Smooth muscle cell (in vitro differentiated cells): ENCODE measurements around the gene CXCL3. TPM values are rescaled to one million over a fixed set of nuclear protein-coding genes. Genes with fewer than 3 reads are reported as not detected.
A peak's percentile ranks its signal among the peaks of the same experiment; 100 is the strongest.

Experiments
- DNase-seq: peaks from one replicate; lab custom pipeline; 2025; ENCODE audit not compliant: unreplicated experiment; lab: John Stamatoyannopoulos, UW
- H2AFZ ChIP-seq: fragments of 200-600 bp; sonication (generic); 2 replicates; pipeline ENCODE4 v1.6.0; 2016; ENCODE audit warnings: antibody characterized with exemption, low read depth, mild to moderate bottlenecking
- H3F3A ChIP-seq: fragments of 200-600 bp; sonication (generic); 2 replicates; pipeline ENCODE4 v1.6.0; 2017; ENCODE audit warnings: antibody characterized with exemption, low read depth
- H3K27ac ChIP-seq: fragments of 200-600 bp; sonication (generic); 2 replicates; pipeline ENCODE4 v1.5.1; 2016; ENCODE audit warnings: low read depth, mild to moderate bottlenecking
- H3K27me3 ChIP-seq: fragments of 200-600 bp; sonication (generic); 2 replicates; pipeline ENCODE4 v1.6.1; 2016; ENCODE audit warnings: low read depth, mild to moderate bottlenecking
- H3K36me3 ChIP-seq: fragments of 200-600 bp; sonication (generic); 2 replicates; pipeline ENCODE4 v1.5.1; 2016; ENCODE audit warnings: low read depth
- H3K4me1 ChIP-seq: fragments of 200-600 bp; sonication (generic); 2 replicates; pipeline ENCODE4 v1.5.1; 2016; ENCODE audit warnings: low read depth
- H3K4me2 ChIP-seq: fragments of 200-600 bp; sonication (generic); 2 replicates; pipeline ENCODE4 v1.6.0; 2016; ENCODE audit warnings: mild to moderate bottlenecking
- H3K4me3 ChIP-seq: fragments of 200-600 bp; sonication (generic); 2 replicates; pipeline ENCODE4 v1.5.1; 2016; ENCODE audit warnings: mild to moderate bottlenecking
- H3K79me2 ChIP-seq: fragments of 200-600 bp; sonication (generic); 2 replicates; pipeline ENCODE4 v1.6.0; 2016; ENCODE audit warnings: low read depth, mild to moderate bottlenecking
- H3K9ac ChIP-seq: fragments of 200-600 bp; sonication (generic); 2 replicates; pipeline ENCODE4 v1.6.0; 2016; ENCODE audit warnings: low read depth
- H3K9me3 ChIP-seq: fragments of 200-600 bp; sonication (generic); replicated peaks from 2 replicates; pipeline ENCODE4 v1.5.1; 2016; ENCODE audit warnings: low read depth
- H4K20me1 ChIP-seq: fragments of 200-600 bp; sonication (generic); 2 replicates; pipeline ENCODE4 v1.6.0; 2016; ENCODE audit warnings: low read depth
- WGBS: methylation state at CpG from one replicate; pipeline ENCODE4 v1.1.7; 2016; ENCODE audit warnings: low lambda C conversion rate; 5-methylcytosine and 5-hydroxymethylcytosine counted together
- polyA plus RNA-seq: library from polyadenylated mRNA; unstranded; fragments of >200 nt; fragmentation: Nextera tagmentation; extraction: Ambion mirVana; gene quantifications from 2 replicates; pipeline ENCODE4 v1.2.1, GENCODE V29; 2016
- total RNA-seq: library from RNA; depleted of rRNA; stranded (reverse); fragments of >200 nt; gene quantifications from 2 replicates; pipeline ENCODE4 v1.2.3, GENCODE V29; 2014
- TF ChIP-seq, protein P1 (sequence below): fragments of 200-600 bp; sonication (generic); IDR thresholded peaks from 2 replicates; pipeline ENCODE4 v1.5.1; 2017; ENCODE audit warnings: borderline replicate concordance, mild to moderate bottlenecking, antibody characterized with exemption; ENCODE audit not compliant: insufficient read depth, poor library complexity, severe bottlenecking

CXCL3 gene
- total and polyA plus RNA-seq, 2 experiments from 2014 or later = 1.6 to 5.6 TPM

DNA sequence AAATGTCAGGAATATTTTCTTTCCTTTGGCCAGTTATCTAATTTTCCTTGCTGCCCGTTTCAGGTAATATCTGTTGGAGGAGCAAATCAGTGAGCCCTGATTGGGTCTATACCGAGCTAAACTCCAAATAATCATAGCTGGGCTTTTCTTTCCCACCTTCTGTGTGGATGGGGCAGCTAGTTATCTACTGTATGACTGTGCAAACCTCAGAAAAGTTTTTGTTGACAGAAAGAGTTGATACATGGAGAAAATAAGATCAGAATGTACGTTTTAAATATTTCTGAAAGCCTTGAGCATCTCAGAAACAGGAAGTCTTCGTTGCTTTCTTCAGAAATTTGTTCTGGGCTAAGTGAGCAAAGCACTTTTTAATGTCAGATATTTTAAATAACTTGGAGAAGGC, 33.8 kb downstream of the CXCL3 start:
- H3F3A ChIP-seq = no peaks in the 10 kb centered on the region
- no peaks in the 10 kb centered on the region for H3K9me3 ChIP-seq
- no peaks in the 10 kb centered on the region for H4K20me1 ChIP-seq
- H3K79me2 ChIP-seq = no peaks in the 10 kb centered on the region
- DNase-seq = no peak
- H3K9ac ChIP-seq = no peak overlapping the region
- no peaks in the 10 kb centered on the region for H3K4me1 ChIP-seq
- H3K4me2 ChIP-seq = no peak overlapping the region
- no peaks in the 10 kb centered on the region for H3K27me3 ChIP-seq
- H2AFZ ChIP-seq = no peak overlapping the region
- 79% methylated on average over 4 of the region's 4 CpGs for WGBS
- no peak overlapping the region for H3K27ac ChIP-seq
- TF ChIP-seq, protein P1, sequence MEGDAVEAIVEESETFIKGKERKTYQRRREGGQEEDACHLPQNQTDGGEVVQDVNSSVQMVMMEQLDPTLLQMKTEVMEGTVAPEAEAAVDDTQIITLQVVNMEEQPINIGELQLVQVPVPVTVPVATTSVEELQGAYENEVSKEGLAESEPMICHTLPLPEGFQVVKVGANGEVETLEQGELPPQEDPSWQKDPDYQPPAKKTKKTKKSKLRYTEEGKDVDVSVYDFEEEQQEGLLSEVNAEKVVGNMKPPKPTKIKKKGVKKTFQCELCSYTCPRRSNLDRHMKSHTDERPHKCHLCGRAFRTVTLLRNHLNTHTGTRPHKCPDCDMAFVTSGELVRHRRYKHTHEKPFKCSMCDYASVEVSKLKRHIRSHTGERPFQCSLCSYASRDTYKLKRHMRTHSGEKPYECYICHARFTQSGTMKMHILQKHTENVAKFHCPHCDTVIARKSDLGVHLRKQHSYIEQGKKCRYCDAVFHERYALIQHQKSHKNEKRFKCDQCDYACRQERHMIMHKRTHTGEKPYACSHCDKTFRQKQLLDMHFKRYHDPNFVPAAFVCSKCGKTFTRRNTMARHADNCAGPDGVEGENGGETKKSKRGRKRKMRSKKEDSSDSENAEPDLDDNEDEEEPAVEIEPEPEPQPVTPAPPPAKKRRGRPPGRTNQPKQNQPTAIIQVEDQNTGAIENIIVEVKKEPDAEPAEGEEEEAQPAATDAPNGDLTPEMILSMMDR = no peak
- H3K36me3 ChIP-seq = no peaks in the 10 kb centered on the region
- no peak overlapping the region for H3K4me3 ChIP-seq

DNA sequence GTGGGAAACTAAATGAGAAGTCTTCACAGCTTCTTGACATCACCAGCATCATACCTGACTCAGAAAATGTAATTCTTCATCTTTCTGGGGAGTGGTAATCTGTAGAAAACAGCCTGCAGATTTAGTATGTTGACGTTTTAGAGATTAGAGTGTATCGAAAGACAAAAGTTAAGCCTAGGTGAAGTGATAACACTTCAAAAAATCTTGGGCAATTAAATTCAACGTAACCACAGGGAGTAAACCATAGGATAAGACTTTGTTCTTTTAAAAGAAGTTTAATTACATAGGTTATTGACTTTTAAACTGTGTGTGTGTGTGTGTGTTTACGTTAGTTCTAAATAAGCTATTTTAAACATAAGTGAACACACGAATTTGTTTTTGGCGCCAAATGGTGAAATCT, 38.2 kb downstream of the CXCL3 start:
- no peaks in the 10 kb centered on the region for H3K9me3 ChIP-seq
- no peak overlapping the region for H2AFZ ChIP-seq
- no peaks in the 10 kb centered on the region for H3F3A ChIP-seq
- no peak overlapping the region for H3K4me3 ChIP-seq
- WGBS = 84% methylated on average over 6 of the region's 6 CpGs
- DNase-seq = no peak
- TF ChIP-seq, protein P1 = no peak
- H3K36me3 ChIP-seq = no peaks in the 10 kb centered on the region
- H3K27ac ChIP-seq = no peak overlapping the region
- H3K27me3 ChIP-seq = peaks cover 26% of the 10 kb centered on the region
- H3K4me2 ChIP-seq = no peak overlapping the region
- H3K4me1 ChIP-seq = no peaks in the 10 kb centered on the region
- no peak overlapping the region for H3K9ac ChIP-seq
- no peaks in the 10 kb centered on the region for H4K20me1 ChIP-seq
- H3K79me2 ChIP-seq = no peaks in the 10 kb centered on the region

DNA sequence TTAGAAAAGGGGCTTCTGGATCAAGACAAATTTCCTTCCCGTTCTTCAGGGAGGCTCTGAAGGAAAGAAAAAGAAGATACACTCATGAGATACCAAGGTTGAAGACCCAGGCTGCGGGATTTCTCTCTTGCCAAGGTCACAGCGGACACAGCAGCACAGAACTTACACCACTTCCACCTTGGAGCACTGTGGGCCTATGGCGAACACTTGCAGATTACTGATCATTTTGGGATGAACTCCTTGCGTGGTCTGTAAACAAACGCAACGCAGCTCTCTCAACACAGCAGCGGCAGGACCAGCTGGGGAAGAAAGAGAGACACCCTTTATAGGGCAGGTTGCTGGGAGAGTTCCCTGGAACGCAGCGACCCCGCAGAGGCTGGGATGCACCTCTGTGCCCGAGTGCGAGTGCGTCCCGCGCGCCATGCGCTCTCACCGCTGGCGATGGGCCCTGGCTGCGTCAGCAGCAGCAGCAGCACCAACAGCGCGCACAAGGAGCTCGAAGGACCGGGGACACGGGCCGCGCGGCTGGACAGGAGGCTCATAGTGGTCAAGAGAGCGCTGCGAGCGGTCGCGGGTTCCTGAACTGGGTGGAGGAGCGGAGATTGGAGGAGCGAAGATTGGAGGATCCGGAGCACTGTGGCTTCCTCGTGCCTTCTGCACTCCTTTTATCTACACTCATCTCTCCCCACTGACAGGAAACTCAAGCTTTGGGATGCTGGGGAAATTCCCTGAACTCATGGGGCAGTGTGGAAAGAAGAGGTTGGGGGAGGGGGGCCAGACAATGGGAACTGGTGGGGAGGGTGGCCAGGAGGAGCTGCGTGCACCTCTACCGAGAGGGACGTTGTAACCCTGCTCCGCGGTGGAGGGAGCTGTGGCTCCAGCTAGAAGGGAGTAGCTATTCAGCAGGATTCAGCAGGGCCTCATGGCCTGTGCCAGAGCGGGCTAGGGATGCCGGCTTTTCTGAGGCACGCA, 40.2 kb downstream of the CXCL3 start, which contains the start of gene CXCL5:
Gene CXCL5, minus strand, starts transcription at position 638 of the 972 bp plus-strand sequence. Its CDS starts 96 bp downstream, at position 542.
- Histone ChIP-seq H3K9me3 (no peaks in the 10 kb centered on the region), H3K79me2 (no peaks in the 10 kb centered on the region), H3K4me2 (peak within 1 kb of the TSS; percentile 87), H3F3A (no peaks in the 10 kb centered on the region), H3K9ac (no peak within 1 kb of the TSS), H2AFZ (peak within 1 kb of the TSS; percentile 85), H3K36me3 (no peaks in the 10 kb centered on the region), H3K27ac (no peak within 1 kb of the TSS), H4K20me1 (no peaks in the 10 kb centered on the region), H3K4me3 (peak within 1 kb of the TSS; percentile 45), H3K4me1 (no peaks in the 10 kb centered on the region), H3K27me3 (peaks cover 26% of the 10 kb centered on the region)
- 7% methylated on average over 46 of the region's 46 CpGs for WGBS
- TF ChIP-seq, protein P1 = no peak
- no peak for DNase-seq
